ENCODE measurements around the gene GID8. TPM values are rescaled to one million over a fixed set of nuclear protein-coding genes. Genes with fewer than 3 reads are reported as not detected.

The GID8 gene
- total and polyA plus RNA-seq, 2 of the 4 experiments (the other 2 are of a cell fraction): 21.5 to 33.9 TPM

- H3K4me1 ChIP-seq (ENCODE audit: control insufficient read depth, insufficient read depth, low read length): no peaks in the 10 kb centered on the region
- H2AK5ac ChIP-seq (ENCODE audit: low read depth, low read length): no peak overlapping the region
- no peak overlapping the region for H3K4me3 ChIP-seq (ENCODE audit: insufficient read depth, low read depth, low read length)
- H2AFZ ChIP-seq (replicated peaks; ENCODE audit: low read length, poor library complexity): no peak overlapping the region
- no peak overlapping the region for H3K9ac ChIP-seq (ENCODE audit: low read depth, low read length)
- dilution Hi-C loops (cut with HindIII; ENCODE audit: low sequenced_read_pairs, unreplicated experiment): no loop called here
- ChIA-PET CTCF (no interaction called here), POLR2A (ENCODE audit: unreplicated experiment) (no interaction called here)
- no peaks in the 10 kb centered on the region for H3K79me1 ChIP-seq (ENCODE audit: low read depth in 1 of 2, low read length in 2 of 2)
- H3K27ac ChIP-seq (ENCODE audit: insufficient read depth, low read length): no peak overlapping the region
- peaks cover 50% of the 10 kb centered on the region for H3K27me3 ChIP-seq (ENCODE audit: control insufficient read depth, insufficient read depth, low read length)
- H3K36me3 ChIP-seq (ENCODE audit: control insufficient read depth, insufficient read depth, low read length): no peaks in the 10 kb centered on the region
- no peak overlapping the region for H4K91ac ChIP-seq (ENCODE audit: insufficient read depth, low read depth, low read length)
- no peak overlapping the region for H2AK9ac ChIP-seq (replicated peaks; ENCODE audit: low read depth, low read length, poor library complexity)
- H2BK20ac ChIP-seq (ENCODE audit: low read depth, low read length): no peak overlapping the region
- in situ Hi-C loops (cut with MboI; ENCODE audit: low sequenced_read_pairs): no loop called here
- H2BK120ac ChIP-seq (ENCODE audit: low read depth, low read length): no peak overlapping the region
- H3K23ac ChIP-seq (ENCODE audit: low read depth, low read length): no peak overlapping the region
- H2BK5ac ChIP-seq (ENCODE audit: low read depth, low read length, poor library complexity, severe bottlenecking): no peak overlapping the region
- no peaks in the 10 kb centered on the region for H4K20me1 ChIP-seq (ENCODE audit: insufficient read depth, low read length)
- no peak overlapping the region for H3K14ac ChIP-seq (replicated peaks; ENCODE audit: low read depth, low read length)
- H3K4me2 ChIP-seq (ENCODE audit: low read depth, low read length): no peak overlapping the region
- H3K4ac ChIP-seq (ENCODE audit: low read depth, low read length): no peak overlapping the region
- no peak for TF ChIP-seq BHLHE40 (IDR thresholded peaks at IDR 0.05; ENCODE audit: low read depth, low read length)
- no peak for TF ChIP-seq POLR2A (IDR thresholded peaks at IDR 0.05; ENCODE audit: low read depth, low read length)
- TF ChIP-seq SMC3 (IDR thresholded peaks at IDR 0.05; ENCODE audit: low read depth, low read length): no peak
- no peak for TF ChIP-seq MAZ (IDR thresholded peaks at IDR 0.05; ENCODE audit: borderline replicate concordance, low read depth, low read length)
- no peak for TF ChIP-seq NFE2L2 (IDR thresholded peaks at IDR 0.05; ENCODE audit: low read depth, low read length)
- H3K56ac ChIP-seq (ENCODE audit: extremely low read depth, insufficient read depth, low read length): no peak overlapping the region
- H4K8ac ChIP-seq (ENCODE audit: low read depth in 2 of 2, low read length in 2 of 2): no peak overlapping the region
- ATAC-seq (ENCODE audit: low read depth) (no peak), DNase-seq (no peak)
- no peaks in the 10 kb centered on the region for H3K9me1 ChIP-seq (ENCODE audit: insufficient read depth, low read length)
- BruUV-seq (replicated peaks): no TSS peak
- intact Hi-C loops (cut with micrococcal nuclease): no loop called here
- H2BK15ac ChIP-seq (ENCODE audit: low read depth, low read length): no peak overlapping the region
- no peaks in the 10 kb centered on the region for H3K9me3 ChIP-seq (ENCODE audit: control insufficient read depth, insufficient read depth, low read length)
- no peak overlapping the region for H4K5ac ChIP-seq (ENCODE audit: low read depth, low read length)
- H3K18ac ChIP-seq (ENCODE audit: low read depth, low read length): no peak overlapping the region
- whole genome bisulfite sequencing, 2 experiments (ENCODE audit: extremely low coverage in 2 of 2, insufficient read length in 1 of 2): 44% methylated on average over 10 of the region's 16 CpGs; no CpG with 5 or more reads in 1 of the 2 experiments
Measured at GRCh38 chr20:62969179-62969760, 31.3 kb downstream of the GID8 start.

Data from IMR-90 (cell line).